Stimulated activated naive CD4-positive, alpha-beta T cell (primary cell): ENCODE measurements around the gene RPH3AL.
"Not testable (repeated sequence)": the region's sequence is repeated elsewhere in the genome, so short reads cannot be mapped to it uniquely, and the experiment has no call there.

Experiments
- DNase-seq, 6 experiments: peaks; one replicate each; lab custom pipeline; 2025; lab: John Stamatoyannopoulos, UW

The RPH3AL gene

GRCh38 chr17:224576-224975, 128.0 kb downstream of the RPH3AL start:
- not testable (repeated sequence) for DNase-seq

DNA sequence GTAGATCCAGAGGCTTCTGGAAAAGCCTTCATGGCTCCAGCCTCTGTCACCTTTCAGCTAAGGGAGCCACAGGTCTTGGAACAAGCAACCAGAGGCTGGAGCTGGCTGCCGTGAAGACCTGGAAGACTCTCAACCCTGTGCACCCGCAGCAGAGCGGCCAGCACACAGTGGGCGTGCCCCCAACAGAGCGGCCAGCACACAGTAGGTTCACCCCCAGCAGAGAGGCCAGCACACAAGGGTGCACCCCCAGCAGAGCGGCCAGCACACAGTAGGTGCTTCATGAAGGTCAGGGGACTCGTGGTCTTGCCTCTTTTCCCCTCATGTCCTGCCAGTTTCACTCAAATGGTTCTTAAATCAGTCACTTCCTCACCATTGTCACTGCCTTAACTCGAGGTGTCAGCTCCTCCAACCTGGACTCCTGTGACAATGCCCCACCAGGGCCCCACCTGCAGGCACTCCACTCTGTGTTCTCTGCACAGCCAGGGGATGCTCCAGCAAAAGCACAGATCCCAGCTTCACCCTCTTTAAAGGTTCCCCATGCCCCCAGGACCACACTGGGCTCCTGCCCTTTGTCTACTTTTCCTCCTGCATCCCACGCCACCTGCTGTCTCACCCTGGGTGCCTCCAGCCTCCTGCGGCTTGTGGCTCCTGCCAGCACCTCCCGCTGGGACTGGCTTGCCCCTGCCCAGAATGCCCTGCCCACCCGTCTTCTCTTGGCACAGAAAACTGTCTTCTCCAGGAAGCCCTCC, 128.7 kb downstream of the RPH3AL start:
- DNase-seq, result no peak

DNA sequence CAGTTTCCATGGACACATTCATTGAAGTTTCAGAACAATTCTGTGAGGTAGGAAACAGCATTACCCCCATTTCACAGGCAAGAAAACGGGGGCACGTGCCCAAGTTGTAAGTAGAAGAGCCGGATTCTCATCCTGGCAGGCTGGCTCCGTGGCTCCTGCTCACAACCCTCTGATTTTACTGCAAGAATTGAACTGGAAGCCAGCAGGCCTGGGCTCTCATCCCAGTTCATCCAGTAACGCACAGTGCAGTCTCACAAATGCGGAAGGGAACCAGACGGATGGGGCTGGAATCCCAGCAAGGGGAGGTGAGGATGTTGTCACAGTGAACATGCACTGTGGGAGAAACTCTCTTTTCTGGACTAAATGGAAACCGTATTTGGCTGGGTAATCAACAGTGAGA, 130.4 kb downstream of the RPH3AL start:
- no peak for DNase-seq

DNA sequence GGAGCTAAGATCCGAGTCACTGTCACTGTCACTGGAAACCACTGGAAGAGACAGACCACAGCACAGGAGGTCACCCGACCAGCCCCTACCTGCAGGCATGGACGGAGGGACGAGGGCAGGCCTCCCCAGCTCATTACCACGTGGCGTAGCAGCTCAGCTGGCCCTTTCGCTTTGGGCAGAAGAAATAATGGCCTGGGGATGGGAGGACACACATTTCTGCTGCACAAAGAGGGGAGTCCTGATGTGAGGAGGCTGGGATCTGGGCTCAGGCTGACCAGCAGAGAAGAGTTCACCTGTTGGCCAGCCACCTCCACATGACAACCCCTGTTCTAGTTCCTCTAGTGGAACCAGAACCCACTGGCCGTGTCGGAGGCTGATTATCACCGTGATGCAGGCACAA, 132.9 kb downstream of the RPH3AL start:
- no peak for DNase-seq

DNA sequence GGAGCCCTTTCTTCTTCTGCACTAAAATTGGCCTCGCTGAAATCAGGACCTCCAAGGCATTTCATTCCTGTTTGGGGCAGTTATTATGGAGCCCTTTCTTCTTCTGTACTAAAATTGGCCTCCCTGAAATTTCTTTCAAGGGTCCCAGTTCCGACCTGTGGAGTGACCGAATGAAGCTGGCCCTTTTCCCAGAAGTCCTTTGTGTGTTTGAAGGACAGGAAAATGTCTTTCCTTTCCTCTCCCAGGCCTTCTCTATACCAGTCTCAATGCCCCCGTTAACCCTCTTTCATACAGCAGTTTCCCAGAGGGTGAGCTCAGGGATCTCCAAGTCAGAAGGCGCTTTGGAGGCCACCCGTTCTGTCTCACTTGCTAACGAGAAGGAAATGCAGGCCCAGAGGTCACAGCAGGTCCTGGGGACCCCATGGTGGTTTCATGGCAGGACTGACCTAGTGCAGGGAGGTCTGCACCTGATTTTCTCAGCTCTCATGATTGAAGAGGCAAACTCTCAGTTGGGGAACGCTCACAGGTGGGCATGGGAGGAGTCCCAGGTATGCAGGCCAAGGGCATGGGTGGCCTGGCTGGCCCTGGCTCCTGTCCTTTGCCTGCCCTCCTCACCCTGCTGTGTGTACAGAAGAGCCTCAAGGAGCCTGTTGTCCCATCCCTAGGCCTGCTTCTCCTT, 134.0 kb downstream of the RPH3AL start:
- no peak for DNase-seq

DNA sequence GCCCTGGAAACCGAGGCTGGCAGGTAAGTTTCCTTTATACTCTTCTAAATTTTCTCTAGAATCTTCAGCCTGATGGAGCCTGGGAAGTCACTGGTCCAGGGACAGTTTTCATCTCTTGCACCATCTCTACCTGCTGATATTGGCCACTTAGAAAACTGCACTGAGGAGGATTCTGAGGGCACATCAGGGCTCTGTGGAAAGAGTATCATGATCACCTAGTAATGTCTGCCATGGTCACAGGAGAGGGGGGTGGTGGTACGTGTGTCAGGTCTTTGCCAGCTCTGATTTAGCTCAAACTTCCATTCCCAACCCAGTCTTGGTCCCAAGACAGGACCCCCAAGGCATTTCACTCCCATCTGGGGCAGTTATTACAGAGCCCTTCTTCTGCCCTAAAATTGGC, 136.0 kb downstream of the RPH3AL start:
- DNase-seq, result no peak

GRCh38 chr17:215563-216478, 136.8 kb downstream of the RPH3AL start:
- DNase-seq, result not testable (repeated sequence)

DNA sequence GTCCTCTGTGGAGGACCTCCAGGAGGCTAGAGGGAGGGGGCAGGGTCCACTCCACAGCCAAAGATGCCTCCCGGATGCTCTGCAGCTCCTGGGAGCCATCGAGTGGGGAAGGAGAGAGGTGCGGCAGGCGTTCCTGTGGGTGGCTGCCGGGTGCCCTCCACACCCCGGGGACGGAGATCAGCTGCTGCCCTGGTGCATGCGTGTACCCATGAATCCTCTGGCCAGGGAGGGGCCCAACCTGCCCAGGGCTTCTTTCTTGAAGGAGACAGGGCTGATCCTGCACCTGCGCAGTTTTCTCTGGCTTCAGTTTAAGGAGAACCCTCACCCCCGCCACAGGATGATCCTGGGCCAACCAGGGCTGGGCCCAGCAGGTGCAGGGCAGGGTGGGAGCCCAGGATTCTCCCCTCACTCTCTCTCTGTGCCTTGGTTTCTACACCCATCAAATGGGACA, 137.7 kb downstream of the RPH3AL start:
- no peak for DNase-seq

DNA sequence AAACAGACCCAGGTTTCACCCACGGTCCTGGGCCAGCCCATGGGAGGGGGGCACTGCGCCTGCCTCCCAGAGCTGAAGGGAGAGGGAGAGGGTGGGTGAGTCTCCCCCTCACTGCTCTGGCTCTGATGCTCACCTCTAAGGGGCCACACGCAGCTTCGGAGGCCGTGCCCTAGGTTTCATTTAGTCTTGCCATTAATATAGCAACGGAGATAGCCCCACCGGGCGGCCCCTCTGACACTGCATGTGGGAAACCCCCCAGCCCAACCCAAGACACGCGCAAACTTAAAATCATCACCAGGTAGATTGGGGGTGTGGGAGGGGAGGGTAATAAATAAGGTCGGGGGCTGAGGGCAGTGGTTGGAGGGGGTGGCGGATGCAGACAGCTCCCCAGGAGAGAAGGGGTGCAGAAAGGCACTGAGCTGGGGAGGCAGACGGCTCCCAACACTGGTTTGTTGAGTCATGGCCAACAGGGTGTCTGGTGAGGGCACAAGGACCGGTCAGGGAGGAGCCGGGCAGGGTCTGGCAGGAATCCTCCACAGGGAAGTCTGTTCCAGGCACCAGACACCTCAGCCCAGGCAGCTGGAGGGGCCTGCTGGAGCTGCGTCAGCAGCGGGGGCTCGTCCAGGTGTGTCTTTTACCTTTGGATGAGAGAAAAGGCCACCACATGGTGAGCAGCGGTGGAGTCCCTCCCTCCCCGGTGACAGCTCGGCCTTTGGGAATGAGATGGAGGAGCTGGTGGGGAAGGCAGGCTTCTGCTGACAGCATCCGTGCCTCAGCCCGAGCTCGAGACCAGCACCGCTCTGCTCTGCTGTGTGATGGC, 139.1 kb downstream of the RPH3AL start:
- no peak for DNase-seq

DNA sequence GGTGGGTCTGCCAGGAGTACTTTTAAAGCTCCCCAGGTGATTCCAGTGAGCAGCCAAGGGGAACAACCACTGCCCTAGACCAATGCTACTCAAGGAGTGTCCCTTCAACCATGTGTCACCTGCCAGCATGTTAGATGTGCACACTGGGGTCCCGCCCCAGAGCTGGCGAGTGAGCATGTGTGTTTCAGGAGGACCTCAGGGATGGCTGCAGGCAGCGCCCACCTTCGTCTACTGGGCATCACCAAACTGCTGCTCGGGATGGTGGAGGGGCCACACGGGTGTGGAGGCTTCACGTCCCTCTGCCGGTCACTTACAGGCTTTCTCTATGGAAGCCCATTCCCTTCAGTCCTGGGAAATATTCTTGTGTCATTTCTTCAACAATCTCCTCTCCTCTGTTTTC, 142.2 kb downstream of the RPH3AL start:
- DNase-seq, result no peak

DNA sequence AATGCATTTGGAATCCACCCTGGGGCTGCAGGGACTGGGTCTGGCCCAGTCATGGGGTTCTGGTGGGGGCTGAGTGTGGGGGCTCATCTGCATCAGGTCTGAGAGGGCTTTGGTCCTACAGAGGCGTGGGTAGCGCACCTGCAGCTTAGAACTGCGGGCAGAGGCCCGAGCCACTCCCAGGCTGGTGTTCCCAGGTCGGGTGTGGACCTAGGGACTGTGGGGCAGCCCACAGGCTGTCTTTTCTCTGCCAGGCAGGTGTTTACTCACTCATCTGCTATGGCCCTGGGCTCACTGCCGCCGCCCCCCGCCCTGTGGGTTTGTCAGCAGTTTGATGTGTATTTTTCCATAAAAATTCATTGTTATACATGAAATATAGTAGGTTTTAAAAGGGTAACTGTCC, 144.2 kb downstream of the RPH3AL start:
- no peak for DNase-seq

- no peak for DNase-seq
Observed at GRCh38 chr17:207775-208174, 144.8 kb downstream of the RPH3AL start.

DNA sequence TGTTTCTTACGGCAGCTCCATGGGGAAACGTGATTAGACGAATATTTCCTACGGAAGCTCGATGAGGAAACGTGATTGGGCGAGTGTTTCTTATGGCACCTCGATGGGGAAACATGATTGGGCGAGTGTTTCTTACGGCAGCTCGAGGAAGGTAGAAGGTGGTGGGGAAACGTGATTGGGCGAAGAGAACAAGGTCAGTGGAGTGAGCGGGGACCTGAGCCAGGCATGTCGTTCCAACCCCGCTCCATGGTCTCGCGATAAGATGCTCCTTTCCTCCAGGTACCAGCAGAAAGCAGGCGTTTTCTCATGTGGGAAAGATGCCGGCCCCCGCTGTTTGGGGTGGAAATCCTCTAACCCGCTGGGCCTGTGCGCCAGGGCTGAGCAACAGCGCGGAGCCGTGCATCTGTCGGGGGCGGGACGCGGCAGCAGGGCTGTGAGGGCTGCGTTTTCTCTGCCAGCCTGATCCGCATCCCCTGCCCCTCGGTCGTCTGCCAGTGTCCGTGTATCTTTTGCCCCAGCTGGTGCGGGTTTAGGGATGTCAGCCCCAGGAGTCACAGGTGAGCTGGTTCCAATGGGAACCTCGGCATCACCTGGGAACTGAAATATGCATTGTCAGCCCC, 145.6 kb downstream of the RPH3AL start:
- no peak for DNase-seq

DNA sequence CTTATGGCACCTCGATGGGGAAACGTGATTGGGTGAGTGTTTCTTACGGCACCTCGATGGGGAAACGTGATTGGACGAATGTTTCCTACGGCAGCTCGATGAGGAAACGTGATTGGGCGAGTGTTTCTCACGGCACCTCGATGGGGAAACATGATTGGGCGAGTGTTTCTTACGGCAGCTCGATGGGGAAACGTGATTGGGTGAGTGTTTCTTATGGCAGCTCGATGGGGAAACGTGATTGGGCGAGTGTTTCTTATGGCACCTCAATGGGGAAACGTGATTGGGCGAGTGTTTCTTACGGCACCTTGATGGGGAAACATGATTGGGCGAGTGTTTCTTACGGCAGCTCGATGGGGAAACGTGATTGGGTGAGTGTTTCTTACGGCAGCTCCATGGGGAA, 146.1 kb downstream of the RPH3AL start:
- not testable (repeated sequence) for DNase-seq

- no peak for DNase-seq
Observed at GRCh38 chr17:205817-206216, 146.8 kb downstream of the RPH3AL start.

- DNase-seq, result no peak
Observed at GRCh38 chr17:205148-205669, 147.4 kb downstream of the RPH3AL start.

GRCh38 chr17:204427-205147, 148.0 kb downstream of the RPH3AL start:
- DNase-seq, result no peak

DNA sequence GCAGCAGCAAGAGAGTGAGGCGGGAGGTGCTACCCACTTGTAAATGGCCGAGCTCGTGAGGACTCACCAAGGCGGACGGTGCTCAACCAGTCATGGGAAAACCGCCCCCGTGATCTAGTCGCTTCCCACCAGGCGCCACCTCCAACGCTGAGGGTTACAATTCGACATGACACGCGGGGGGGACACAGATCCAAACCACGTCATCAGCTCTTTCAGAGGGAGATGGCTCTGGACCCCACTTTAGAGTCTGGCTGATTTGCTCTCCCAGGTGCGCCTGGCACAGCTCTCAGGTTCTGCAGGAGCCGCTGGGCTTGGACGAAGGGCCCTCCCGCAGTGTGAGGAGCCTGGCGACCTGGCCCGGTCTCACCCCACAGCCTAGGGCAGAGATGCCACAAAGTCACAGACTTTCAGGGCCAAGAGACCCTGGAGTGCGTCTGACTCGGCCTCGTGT, 150.1 kb downstream of the RPH3AL start:
- no peak for DNase-seq

GRCh38 chr17:201736-202135, 150.9 kb downstream of the RPH3AL start:
- not testable (repeated sequence) for DNase-seq

GRCh38 chr17:201257-201656, 151.3 kb downstream of the RPH3AL start:
- not testable (repeated sequence) for DNase-seq
